ENCODE results near the gene CST7. TPM values are rescaled to one million over a fixed set of nuclear protein-coding genes. Genes with fewer than 3 reads are reported as not detected.

CST7 gene
- total RNA-seq, 1 experiment from 2014 or later = not detected

- Histone ChIP-seq H2BK20ac (ENCODE audit: low read depth, low read length, poor library complexity, severe bottlenecking) (no peak overlapping the region), H3K4me1 (ENCODE audit: insufficient read depth, low read length) (no peaks in the 10 kb centered on the region), H3K4ac (ENCODE audit: low read depth, low read length) (no peak overlapping the region), H3T11ph (ENCODE audit: low read length) (no peak overlapping the region), H2AK5ac (ENCODE audit: insufficient read length, low read length) (no peak overlapping the region), H2BK120ac (ENCODE audit: low read depth, low read length, poor library complexity, severe bottlenecking) (no peak overlapping the region), H3K18ac (ENCODE audit: insufficient read length, low read depth, low read length) (no peak overlapping the region), H3K9me3 (ENCODE audit: control insufficient read depth, low read depth, low read length) (no peaks in the 10 kb centered on the region), H2BK15ac (ENCODE audit: low read depth, low read length) (no peak overlapping the region), H4K8ac (replicated peaks; ENCODE audit: insufficient read length, low read depth, low read length) (no peak overlapping the region), H3K79me2 (ENCODE audit: insufficient read depth, low read length) (no peaks in the 10 kb centered on the region), H2AFZ (ENCODE audit: low read length) (no peak overlapping the region), H3K23ac (ENCODE audit: insufficient read length, low read depth, low read length) (no peak overlapping the region), H2BK12ac (ENCODE audit: insufficient read length, low read depth, low read length) (no peak overlapping the region), H3K27me3 (ENCODE audit: insufficient read depth, low read length) (no peaks in the 10 kb centered on the region), H3K27ac (ENCODE audit: insufficient read length, low read depth, low read length) (no peak overlapping the region), H3K23me2 (ENCODE audit: insufficient read length, low read depth, low read length, poor library complexity, severe bottlenecking) (no peaks in the 10 kb centered on the region), H3K9ac (ENCODE audit: extremely low read depth, insufficient read length, low read length) (no peak overlapping the region), H3K4me2 (ENCODE audit: insufficient read depth, insufficient read length, low read length) (no peak overlapping the region), H4K5ac (ENCODE audit: insufficient read length, low read depth, low read length) (no peak overlapping the region), H3K14ac (ENCODE audit: insufficient read depth, low read length) (no peak overlapping the region), H3K79me1 (ENCODE audit: insufficient read depth, low read depth, low read length, poor library complexity, severe bottlenecking) (no peaks in the 10 kb centered on the region), H3K56ac (ENCODE audit: insufficient read length, low read depth, low read length) (no peak overlapping the region), H4K91ac (ENCODE audit: insufficient read length, low read depth, low read length) (no peak overlapping the region), H2BK5ac (ENCODE audit: insufficient read length, low read length) (no peak overlapping the region), H4K20me1 (ENCODE audit: control insufficient read depth, insufficient read depth, insufficient read length) (no peaks in the 10 kb centered on the region)
- no peak overlapping the region for H3K27ac Mint-ChIP-seq
- H3K36me3 Mint-ChIP-seq (ENCODE audit: insufficient read depth in 1 of 3, low read depth in 3 of 3) = peaks cover 30 to 73% (median 46%) of the 10 kb centered on the region in 3 experiments; a peak in 6 of 7 replicates
- H3K4me1 Mint-ChIP-seq = no peaks in the 10 kb centered on the region
- H3K27me3 Mint-ChIP-seq (ENCODE audit: low read depth) = no peaks in the 10 kb centered on the region
- H3K4me3 Mint-ChIP-seq = no peak overlapping the region
- WGBS (ENCODE audit: extremely low coverage, insufficient read length, low lambda C conversion rate) = no CpG with 5 or more reads among the region's 19 CpGs
- no peaks in the 10 kb centered on the region for H3K9me3 Mint-ChIP-seq
- peak; percentile 12 for DNase-seq
- TF ChIP-seq CTCF (conservative IDR thresholded peaks at IDR 0.05) = no peak
Measured at GRCh38 chr20:24969186-24970029, 20.3 kb downstream of the CST7 start.
